HG02623 (cell line): ENCODE data around the gene TBC1D3G.
"Not testable (repeated sequence)": the region's sequence is repeated elsewhere in the genome, so short reads cannot be mapped to it uniquely, and the experiment has no call there.

Source experiments
- ATAC-seq: cut with Tn5 transposase; IDR thresholded peaks from one replicate; pipeline ENCODE4 v1.9.1; 2021; ENCODE audit warnings: moderate library complexity; ENCODE audit not compliant: unreplicated experiment

Gene TBC1D3G

GRCh38 chr17:36323584-36323983, at the start of gene TBC1D3G:
TBC1D3G (plus strand) TSS chr17:36323884; CDS start chr17:36325412, 1,528 bp downstream.
- not testable (repeated sequence) for ATAC-seq

- ATAC-seq, result not testable (repeated sequence)
These were observed 40.4 kb upstream of the TBC1D3G start for GRCh38 chr17:36283256-36283655.

GRCh38 chr17:36284219-36284618, 39.5 kb upstream of the TBC1D3G start:
- not testable (repeated sequence) for ATAC-seq

GRCh38 chr17:36289965-36290612, 33.6 kb upstream of the TBC1D3G start:
- not testable (repeated sequence) for ATAC-seq

- ATAC-seq, result not testable (repeated sequence)
These were observed 28.5 kb upstream of the TBC1D3G start for GRCh38 chr17:36295161-36295560.

- ATAC-seq, result not testable (repeated sequence)
These were observed 7.9 kb upstream of the TBC1D3G start for GRCh38 chr17:36315736-36316135.

GRCh38 chr17:36362496-36362895, 38.8 kb downstream of the TBC1D3G start:
- ATAC-seq, result not testable (repeated sequence)

GRCh38 chr17:36375938-36376337, 52.3 kb downstream of the TBC1D3G start:
- not testable (repeated sequence) for ATAC-seq
